GM19438 (cell line): ENCODE measurements around the gene GCA.

Experiments used
- ATAC-seq: cut with Tn5 transposase; IDR thresholded peaks from one replicate; pipeline ENCODE4 v1.9.1; 2021; ENCODE audit warnings: low read depth; ENCODE audit not compliant: unreplicated experiment

Gene GCA

GRCh38 chr2:162401871-162402270 lies 57.9 kb downstream of the GCA start:
- no peak for ATAC-seq

DNA sequence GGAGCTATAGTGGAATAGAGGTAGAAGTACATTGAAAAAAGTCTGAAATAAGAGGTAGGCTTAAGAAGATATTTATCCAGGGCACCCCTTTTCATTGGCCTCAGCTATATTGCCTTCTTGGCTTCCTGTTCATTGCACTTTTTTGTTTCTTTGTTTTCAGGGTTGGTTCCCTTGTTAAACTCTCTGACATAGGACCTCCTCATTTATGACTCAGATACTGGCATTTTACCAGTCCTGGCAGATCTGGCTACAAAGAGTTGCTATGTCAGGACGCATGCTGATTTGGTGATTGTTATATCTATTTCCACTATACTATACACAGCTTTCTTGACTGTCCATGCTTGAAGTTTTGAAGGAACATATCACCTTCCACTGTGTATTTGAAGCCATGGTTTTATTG lies 60.0 kb downstream of the GCA start:
- no peak for ATAC-seq
